Small intestine (tissue), 7 donors: Measurements from ENCODE around the gene ELMO3. TPM values are rescaled to one million over a fixed set of nuclear protein-coding genes. Genes with fewer than 3 reads are reported as not detected.

Experiments used
- DNase-seq, 2 donors: peaks; one replicate each; pipeline versions ENCODE4 v3.0.0 to v3.0.0-alpha.2; 2013
- FAIRE-seq: peaks from 2 replicates; lab custom pipeline; 2012; peaks lifted over from hg19 to GRCh38; lab: Jason Lieb, UNC
- H3K27ac ChIP-seq, 3 donors: one replicate each; pipeline ENCODE4 v1.5.1; 2013; ENCODE audit warnings: low read length in 2 of 3, mild to moderate bottlenecking in 2 of 3, control low read depth in 1 of 3, inconsistent platforms in 1 of 3, low read depth in 1 of 3, moderate library complexity in 1 of 3
- H3K27me3 ChIP-seq, 3 donors: one replicate each; pipeline ENCODE4 v1.6.1; 2013; ENCODE audit warnings: low read length in 3 of 3, inconsistent platforms in 1 of 3; ENCODE audit not compliant: control insufficient read depth in 3 of 3, insufficient read depth in 3 of 3
- H3K36me3 ChIP-seq, 3 donors: one replicate each; pipeline ENCODE4 v1.6.1; 2013; ENCODE audit warnings: low read length in 3 of 3, inconsistent platforms in 1 of 3, low read depth in 1 of 3, mild to moderate bottlenecking in 1 of 3, moderate library complexity in 1 of 3; ENCODE audit not compliant: control insufficient read depth in 3 of 3, insufficient read depth in 2 of 3
- H3K4me1 ChIP-seq, 3 donors: one replicate each; pipeline ENCODE4 v1.6.1; 2013; ENCODE audit warnings: low read length in 2 of 3, inconsistent platforms in 1 of 3, low read depth in 1 of 3, mild to moderate bottlenecking in 1 of 3, moderate library complexity in 1 of 3; ENCODE audit not compliant: control insufficient read depth in 3 of 3, insufficient read depth in 2 of 3
- H3K4me3 ChIP-seq, 3 donors: one replicate each; pipeline ENCODE4 v1.5.1; 2013; ENCODE audit warnings: low read length in 3 of 3, control low read depth in 1 of 3, inconsistent platforms in 1 of 3, low read depth in 1 of 3, mild to moderate bottlenecking in 1 of 3, moderate library complexity in 1 of 3
- H3K9me3 ChIP-seq, 2 donors: one replicate each; pipeline ENCODE4 v1.6.1; 2013; ENCODE audit warnings: low read depth in 1 of 2, low read length in 1 of 2; ENCODE audit not compliant: control insufficient read depth in 2 of 2, insufficient read depth in 1 of 2
- WGBS, 3 donors: extraction: QIAGEN DNeasy Blood & Tissue Kit; methylation state at CpG; one replicate each; pipeline ENCODE4 v1.1.7; 2013; 5-methylcytosine and 5-hydroxymethylcytosine counted together
- polyA plus RNA-seq, 4 donors: library from polyadenylated mRNA; stranded (reverse) in 3 of 4; unstranded in 1 of 4; fragments of 200-250 nt in 3 of 4; fragments of 120-200 nt in 1 of 4; gene quantifications; one replicate each; pipeline versions ENCODE4 v1.2.1 to v1.2.3, GENCODE V29; 2013
- donor health status: healthy with polysubstance abuse.
- donor health status: control.
- donor health status: control.
- donor health status: Bipolar disorder and iron deficiency.
- donor health status: healthy.

The ELMO3 gene
- polyA plus RNA-seq, 4 donors = 36.3 to 101 (median 67.4) TPM

DNA sequence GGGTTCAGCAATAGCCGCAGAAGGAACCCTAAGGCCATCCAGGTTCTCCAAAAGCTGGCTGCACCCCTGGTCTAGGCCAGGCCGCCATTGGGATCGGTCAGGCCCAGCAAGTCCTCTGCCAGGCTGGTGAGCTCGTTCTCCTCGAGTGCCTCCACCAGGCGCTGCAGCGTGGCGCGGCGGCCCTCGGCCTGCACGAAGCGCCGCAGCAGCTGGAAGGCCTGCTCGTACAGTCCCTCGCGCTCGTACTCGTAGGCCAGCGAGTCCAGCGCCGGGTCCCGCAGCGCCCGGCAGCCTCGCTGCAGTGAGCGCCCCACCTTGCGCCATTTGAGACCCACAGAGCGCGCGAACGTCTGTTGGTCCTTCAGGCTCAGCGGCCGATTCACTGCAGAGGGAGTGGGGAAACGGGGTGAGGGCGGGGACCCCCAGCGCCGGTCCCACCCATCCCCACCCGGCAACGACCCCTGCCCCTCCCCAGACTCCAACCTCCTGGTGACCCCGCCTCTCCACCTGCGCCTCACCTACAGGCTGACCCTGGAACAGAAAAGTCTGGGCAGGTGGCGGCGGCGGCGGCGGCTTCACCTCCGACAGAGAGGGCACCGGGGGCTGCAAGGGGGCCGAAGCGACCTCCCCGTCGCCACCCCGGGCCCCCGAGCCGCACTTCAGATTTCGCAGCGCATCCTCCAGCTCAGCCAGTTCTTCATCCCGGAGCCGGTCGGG, 44.2 kb upstream of the ELMO3 start:
- no peak for FAIRE-seq
- Histone ChIP-seq H3K27ac (no peak overlapping the region), H3K9me3 (no peaks in the 10 kb centered on the region), H3K4me1 (peaks cover 0 to 40% (median 3%) of the 10 kb centered on the region in 3 donors), H3K36me3 (peaks cover 0 to 3% (median 0%) of the 10 kb centered on the region in 3 donors), H3K27me3 (peaks cover 0 to 73% (median 0%) of the 10 kb centered on the region in 3 donors), H3K4me3 (peak overlapping the region in 1 of 3 donors; percentile 4)
- 34 to 58% (median 44%) methylated on average over 53 to 61 of the region's 61 CpGs for WGBS, 3 donors
- no peak for DNase-seq

GRCh38 chr16:67155295-67156142, 43.4 kb upstream of the ELMO3 start:
- Histone ChIP-seq H3K4me1 (peaks cover 0 to 41% (median 3%) of the 10 kb centered on the region in 3 donors), H3K27ac (no peak overlapping the region), H3K27me3 (peaks cover 0 to 70% (median 0%) of the 10 kb centered on the region in 3 donors), H3K9me3 (no peaks in the 10 kb centered on the region), H3K4me3 (peak overlapping the region in 1 of 3 donors; percentile 4), H3K36me3 (peaks cover 0 to 3% (median 0%) of the 10 kb centered on the region in 3 donors)
- DNase-seq (peak; percentile 63 to 89), FAIRE-seq (no peak)
- WGBS, 3 donors = 10 to 12% (median 11%) methylated on average over 54 to 74 of the region's 74 CpGs

GRCh38 chr16:67156143-67156844, 42.6 kb upstream of the ELMO3 start:
- 30 to 63% (median 55%) methylated on average over 11 to 15 of the region's 15 CpGs for WGBS, 3 donors
- Histone ChIP-seq H3K36me3 (peaks cover 0 to 3% (median 0%) of the 10 kb centered on the region in 3 donors), H3K9me3 (no peaks in the 10 kb centered on the region), H3K27ac (no peak overlapping the region), H3K27me3 (peaks cover 0 to 66% (median 0%) of the 10 kb centered on the region in 3 donors), H3K4me1 (peaks cover 0 to 37% (median 3%) of the 10 kb centered on the region in 3 donors), H3K4me3 (no peak overlapping the region)
- no peak for FAIRE-seq
- peak; percentile 41 to 50 for DNase-seq

DNA sequence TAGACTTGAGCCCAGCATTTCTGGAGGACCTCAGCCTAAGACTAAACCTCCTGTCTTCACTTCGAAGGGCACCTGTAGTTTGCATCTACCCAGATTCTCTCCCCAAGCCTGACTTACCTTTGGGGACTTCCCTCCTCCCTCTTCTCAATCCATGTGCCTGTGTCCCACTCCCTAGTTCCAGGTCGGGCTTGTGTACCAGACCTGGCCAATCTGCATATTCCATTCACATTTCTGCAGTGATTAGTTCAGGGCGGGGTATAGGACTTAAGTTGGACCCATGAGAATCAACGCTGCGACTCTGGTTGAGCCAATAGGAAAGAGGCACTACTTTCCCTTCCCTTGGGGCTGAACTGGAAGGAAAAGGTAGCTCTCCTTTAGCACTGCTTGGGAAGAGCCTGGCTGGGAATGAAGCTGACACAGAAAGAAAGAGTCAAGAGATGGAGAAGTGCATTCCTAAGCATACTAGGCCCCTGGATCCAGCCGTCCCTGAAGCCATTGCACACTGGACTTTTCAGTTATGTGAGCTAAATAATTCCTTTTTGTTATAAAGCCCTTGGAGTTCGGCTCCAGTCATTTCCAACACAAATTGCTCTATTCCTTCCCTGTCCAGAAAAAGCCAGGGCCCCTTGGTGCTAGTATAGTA, 41.7 kb upstream of the ELMO3 start:
- H3K9me3 ChIP-seq = no peaks in the 10 kb centered on the region
- 71 to 73% (median 73%) methylated on average over 7 of the region's 7 CpGs for whole genome bisulfite sequencing, 3 donors

DNA sequence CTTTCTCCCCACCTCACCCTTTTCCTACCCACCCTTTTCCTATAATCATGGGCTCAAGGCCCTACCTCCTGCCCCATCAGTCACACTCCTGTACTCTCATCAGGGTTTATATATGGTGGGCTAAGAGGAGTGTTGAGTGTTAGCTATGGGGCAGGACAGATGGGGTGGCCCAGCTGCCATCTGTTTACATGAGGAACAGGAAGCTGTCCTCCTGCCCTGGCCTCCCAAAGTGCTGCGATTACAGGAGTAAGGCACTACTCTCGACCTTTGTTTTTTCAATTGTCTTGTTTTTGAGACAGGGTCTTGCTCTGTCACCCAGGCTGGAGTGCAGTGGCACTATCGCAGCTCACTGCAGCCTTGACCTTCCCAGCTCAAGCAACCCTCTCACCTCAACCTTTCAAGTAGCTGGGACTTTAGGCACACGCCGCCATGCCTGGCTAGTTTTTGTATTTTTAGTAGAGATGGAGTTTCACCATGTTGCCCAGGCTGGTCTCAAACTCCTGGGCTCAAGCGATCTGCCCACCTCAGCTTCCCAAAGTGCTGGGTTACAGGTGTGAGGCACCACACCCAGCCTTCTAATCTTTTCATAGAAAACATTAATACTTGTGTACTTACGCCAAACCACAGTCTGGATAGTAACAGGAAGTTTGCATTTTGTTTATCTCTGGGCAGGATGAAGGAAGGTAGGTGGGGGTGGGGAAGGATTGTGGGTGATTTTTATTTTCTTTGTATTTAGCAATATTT, 40.9 kb upstream of the ELMO3 start:
- peaks cover 4 to 42% (median 6%) of the 10 kb centered on the region in 3 donors for H3K4me1 ChIP-seq
- H3K9me3 ChIP-seq = no peaks in the 10 kb centered on the region
- 61 to 64% (median 62%) methylated on average over 7 of the region's 7 CpGs for WGBS, 3 donors
- peaks cover 0 to 71% (median 0%) of the 10 kb centered on the region in 3 donors for H3K27me3 ChIP-seq
- H3K27ac ChIP-seq = peak overlapping the region in 1 of 3 donors; percentile 55
- FAIRE-seq (no peak), DNase-seq (peak in 1 of 2 donors; percentile 37)
- H3K36me3 ChIP-seq = peaks cover 0 to 3% (median 0%) of the 10 kb centered on the region in 3 donors
- H3K4me3 ChIP-seq = no peak overlapping the region

More for the DNA sequence above, 41.7 kb upstream of the ELMO3 start:
- FAIRE-seq (no peak), DNase-seq (no peak)
- peaks cover 0 to 68% (median 0%) of the 10 kb centered on the region in 3 donors for H3K27me3 ChIP-seq
- no peak overlapping the region for H3K4me3 ChIP-seq
- H3K4me1 ChIP-seq = peaks cover 0 to 37% (median 3%) of the 10 kb centered on the region in 3 donors
- H3K36me3 ChIP-seq = peaks cover 0 to 3% (median 0%) of the 10 kb centered on the region in 3 donors
- H3K27ac ChIP-seq = peak overlapping the region in 1 of 3 donors; percentile 55

GRCh38 chr16:67158637-67159600, 40.0 kb upstream of the ELMO3 start:
- Histone ChIP-seq H3K36me3 (peaks cover 0 to 3% (median 0%) of the 10 kb centered on the region in 3 donors), H3K4me3 (peak overlapping the region; percentile 88 to 94 (median 92)), H3K27ac (peak overlapping the region; percentile 30 to 96 (median 81)), H3K27me3 (peaks cover 0 to 72% (median 0%) of the 10 kb centered on the region in 3 donors), H3K9me3 (no peaks in the 10 kb centered on the region), H3K4me1 (peaks cover 4 to 46% (median 10%) of the 10 kb centered on the region in 3 donors)
- WGBS, 3 donors = 2 to 5% (median 3%) methylated on average over 30 to 34 of the region's 34 CpGs
- no peak for FAIRE-seq
- peak; percentile 54 to 61 for DNase-seq
